H1 (cell line): Measurements from ENCODE around the gene TGFB2. TPM values are rescaled to one million over a fixed set of nuclear protein-coding genes. Genes with fewer than 3 reads are reported as not detected.

Source experiments
- SP2 ChIP-seq: IDR thresholded peaks from 2 replicates; pipeline ENCODE4 v1.6.1; 2012; ENCODE audit warnings: mild to moderate bottlenecking, low read length, inconsistent platforms
- polyA plus RNA-seq, 7 experiments: library from polyadenylated mRNA; depleted of rRNA in 3 of 7; stranded (reverse) in 5 of 7; unstranded in 2 of 7; fragments of >200 nt in 5 of 7; fragments of 200-250 nt in 2 of 7; gene quantifications; 1 replicate in 5 of 7; 2 replicates in 1 of 7; 4 replicates in 1 of 7; pipeline versions ENCODE4 v1.2.1 to v1.2.3, GENCODE V29; 2011 to 2013; ENCODE audit warnings: missing spikeins in 2 of 7, mixed read lengths in 2 of 7
- total RNA-seq: library from RNA; stranded (reverse); fragmentation: NEBNext Ultra II Directional; extraction: Animal tissue kit (Norgen Biotek cat#: 25700); gene quantifications from 2 replicates; pipeline ENCODE4 v1.2.1, GENCODE V29; 2021

Gene TGFB2
- total and polyA plus RNA-seq, 2 of the 8 experiments (the other 6 are each of a cell fraction or from before 2014, with no cell fraction given) = 0.26 to 0.84 TPM

GRCh38 chr1:218479436-218480115, 134.4 kb downstream of the TGFB2 start (continued):
- TF ChIP-seq SP2 = no peak
